ENCODE data around the gene MAML1.
"Not testable (repeated sequence)": the region's sequence is repeated elsewhere in the genome, so short reads cannot be mapped to it uniquely, and the experiment has no call there.

MAML1 gene

GRCh38 chr5:179724163-179724562 lies 8.5 kb upstream of the MAML1 start:
- H3K4me3 ChIP-seq (ENCODE audit: low read length), result no peak overlapping the region
- no peak for TF ChIP-seq ZNF274 (IDR thresholded peaks at IDR 0.05; ENCODE audit: low read depth, low read length)

- H3K4me3 ChIP-seq (ENCODE audit: low read length), result no peak overlapping the region
- no peak for TF ChIP-seq ZNF274 (IDR thresholded peaks at IDR 0.05; ENCODE audit: low read depth, low read length)
Observed at GRCh38 chr5:179727106-179727505, 5.5 kb upstream of the MAML1 start.

GRCh38 chr5:179729303-179729702 lies 3.3 kb upstream of the MAML1 start:
- H3K4me3 ChIP-seq (ENCODE audit: low read length), result no peak overlapping the region
- no peak for TF ChIP-seq ZNF274 (IDR thresholded peaks at IDR 0.05; ENCODE audit: low read depth, low read length)

DNA sequence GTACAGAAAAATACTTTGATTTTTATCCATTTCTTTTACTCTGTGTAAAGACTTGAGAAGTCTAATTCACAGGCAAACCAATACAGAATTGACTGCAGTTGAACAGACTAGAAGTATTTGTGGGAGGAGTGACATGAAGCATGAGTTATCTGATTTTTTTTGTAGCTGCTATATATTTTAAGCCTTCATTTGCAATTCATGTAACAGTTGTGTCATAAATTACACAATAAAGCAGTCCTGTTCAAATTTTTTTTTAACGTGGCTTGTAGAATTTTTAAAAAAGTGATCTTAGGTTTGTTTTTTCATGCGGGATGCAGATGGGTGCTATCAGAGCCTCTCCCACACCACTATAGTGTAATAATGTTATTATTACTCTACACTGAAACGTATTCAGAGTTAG lies 2.9 kb upstream of the MAML1 start:
- no peak overlapping the region for H3K4me3 ChIP-seq (ENCODE audit: low read length)
- TF ChIP-seq ZNF274 (IDR thresholded peaks at IDR 0.05; ENCODE audit: low read depth, low read length), result no peak

DNA sequence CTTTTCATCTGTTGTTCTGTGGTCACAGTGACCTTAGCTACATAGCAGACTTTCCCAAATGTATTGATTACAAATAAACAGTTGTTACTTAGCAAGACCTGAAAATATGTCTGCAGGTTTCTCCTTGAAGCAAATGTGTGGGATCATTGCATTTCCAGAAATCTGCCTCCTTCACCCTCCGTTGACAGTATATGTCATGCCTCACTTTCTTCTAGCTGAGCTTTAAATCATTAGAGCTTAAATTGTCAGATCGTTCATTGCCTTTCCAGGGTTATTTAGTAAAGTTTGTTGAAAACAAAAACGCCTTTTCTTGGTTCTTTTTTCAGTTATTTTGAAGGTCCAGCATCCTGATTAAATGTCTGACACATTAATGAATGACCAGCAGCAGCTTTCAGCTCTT lies 2.3 kb upstream of the MAML1 start:
- TF ChIP-seq ZNF274 (IDR thresholded peaks at IDR 0.05; ENCODE audit: low read depth, low read length), result no peak
- no peak overlapping the region for H3K4me3 ChIP-seq (ENCODE audit: low read length)

DNA sequence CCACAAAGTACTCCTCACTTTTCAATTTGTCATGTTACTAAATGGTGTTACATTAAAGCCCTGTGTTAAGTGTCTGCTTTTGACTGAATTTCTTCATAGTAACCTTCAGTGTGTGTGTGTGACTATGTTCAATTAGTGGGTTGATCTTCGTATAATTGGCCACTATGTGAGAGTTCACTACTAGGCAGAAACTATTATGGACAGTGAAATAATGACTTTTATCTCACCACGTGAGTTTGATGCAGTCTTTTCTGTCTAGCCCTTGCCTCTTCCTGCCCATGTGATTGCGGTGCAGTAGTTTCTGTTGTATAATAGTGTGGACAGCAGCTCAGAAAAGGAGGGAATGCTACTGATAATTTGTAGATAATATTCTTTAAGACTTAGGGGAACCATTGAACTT lies 1.8 kb upstream of the MAML1 start:
- TF ChIP-seq ZNF274 (IDR thresholded peaks at IDR 0.05; ENCODE audit: low read depth, low read length), result no peak
- no peak overlapping the region for H3K4me3 ChIP-seq (ENCODE audit: low read length)

DNA sequence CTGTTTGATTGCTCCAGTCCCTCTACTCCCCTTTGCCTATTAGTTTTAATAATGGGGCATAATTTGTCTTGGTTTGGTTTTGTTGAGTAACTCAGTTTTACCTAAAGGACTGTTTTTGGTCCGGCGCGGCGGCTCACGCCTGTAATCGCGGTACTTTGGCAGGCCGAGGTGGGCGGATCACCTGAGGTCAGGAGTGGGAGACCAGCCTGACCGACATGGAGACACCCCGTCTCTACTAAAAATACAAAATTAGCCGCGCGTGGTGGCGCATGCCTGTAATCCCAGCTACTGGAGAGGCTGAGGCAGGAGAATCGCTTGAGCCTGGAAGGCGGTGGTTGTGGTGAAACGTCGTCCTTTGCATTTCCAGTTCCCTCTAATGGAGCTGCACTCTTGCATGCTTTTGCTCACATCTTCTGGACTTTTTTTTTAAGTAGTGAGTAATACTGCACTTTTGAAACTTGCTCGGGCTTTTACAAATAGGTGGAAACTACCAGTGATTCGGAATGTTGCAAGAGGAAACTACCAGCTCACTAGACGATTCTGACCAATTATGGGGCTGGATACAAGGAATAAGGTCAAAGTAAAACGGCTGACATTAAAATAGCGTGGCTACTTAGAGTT lies 721 bp upstream of the MAML1 start:
- H3K4me3 ChIP-seq (ENCODE audit: low read length), result peak overlapping the region; percentile 38; the same call in 1 of the 2 replicates
- no peak for TF ChIP-seq ZNF274 (IDR thresholded peaks at IDR 0.05; ENCODE audit: low read depth, low read length)

- no peak for TF ChIP-seq ZNF274 (IDR thresholded peaks at IDR 0.05; ENCODE audit: low read depth, low read length)
- peak overlapping the region; percentile 78 for H3K4me3 ChIP-seq (ENCODE audit: low read length)
Observed at GRCh38 chr5:179732918-179733771, 523 bp downstream of the MAML1 start.

DNA sequence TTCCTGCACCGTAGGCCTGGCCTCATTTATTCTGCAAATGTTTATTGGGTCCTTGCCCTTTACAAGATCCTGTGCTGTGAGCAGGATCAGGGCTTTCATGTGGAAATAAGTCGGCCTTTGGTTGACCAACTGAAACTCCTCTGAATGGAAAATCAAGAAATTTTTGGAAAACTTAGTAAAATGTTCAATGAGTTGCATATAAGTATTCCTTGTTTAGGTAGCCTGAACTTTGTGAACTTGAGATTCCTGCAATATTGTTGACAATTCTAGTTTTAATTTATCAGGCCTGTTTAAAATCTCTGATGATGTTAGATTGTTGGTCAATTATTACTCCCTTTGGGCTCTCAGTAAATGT lies 1.1 kb downstream of the MAML1 start:
- no peak for TF ChIP-seq ZNF274 (IDR thresholded peaks at IDR 0.05; ENCODE audit: low read depth, low read length)
- peak overlapping the region; percentile 78 for H3K4me3 ChIP-seq (ENCODE audit: low read length)

- H3K4me3 ChIP-seq (ENCODE audit: low read length), result peak overlapping the region; percentile 78
- TF ChIP-seq ZNF274 (IDR thresholded peaks at IDR 0.05; ENCODE audit: low read depth, low read length), result no peak
Observed at GRCh38 chr5:179734536-179735164, 2.0 kb downstream of the MAML1 start.

DNA sequence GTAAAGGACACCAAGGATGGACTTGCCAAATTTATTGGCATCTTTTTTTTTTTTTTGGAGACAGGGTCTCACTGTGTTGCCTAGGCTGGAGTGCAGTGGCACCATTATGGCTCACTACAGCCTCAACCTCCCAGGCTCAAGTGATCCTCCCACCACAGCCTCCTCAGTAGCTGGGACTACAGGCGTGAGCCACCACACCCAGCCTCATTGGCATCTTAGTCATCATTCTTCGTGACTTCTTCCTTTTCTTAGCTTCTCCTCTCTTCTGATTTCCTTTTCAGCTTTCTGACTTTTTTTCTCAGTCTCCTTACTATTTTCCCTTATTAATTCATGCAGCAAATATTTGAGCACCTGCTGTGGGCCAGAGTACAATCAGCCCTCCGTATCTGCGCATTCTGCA lies 6.1 kb downstream of the MAML1 start:
- no peak overlapping the region for H3K4me3 ChIP-seq (ENCODE audit: low read length)
- no peak for TF ChIP-seq ZNF274 (IDR thresholded peaks at IDR 0.05; ENCODE audit: low read depth, low read length)

DNA sequence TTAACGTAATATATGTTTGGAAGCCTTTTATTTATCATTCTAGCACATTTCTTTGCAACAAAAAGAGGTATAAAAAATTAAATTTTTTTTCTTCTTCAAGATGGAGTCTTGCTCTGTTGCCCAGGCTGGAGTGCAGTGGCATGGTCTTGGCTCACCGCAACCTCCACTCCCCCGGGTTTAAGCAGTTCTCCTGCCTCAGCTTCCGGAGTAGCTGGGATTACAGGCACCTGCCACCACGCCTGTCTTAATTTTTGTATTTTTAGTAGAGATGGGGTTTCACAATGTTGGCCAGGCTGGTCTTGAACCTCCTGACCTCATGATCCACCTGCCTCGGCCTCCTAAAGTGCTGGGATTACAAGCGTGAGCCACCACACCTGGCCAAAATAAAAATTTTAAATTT lies 11.5 kb downstream of the MAML1 start:
- H3K4me3 ChIP-seq (ENCODE audit: low read length), result not testable (repeated sequence)

- no peak overlapping the region for H3K4me3 ChIP-seq (ENCODE audit: low read length)
- TF ChIP-seq ZNF274 (IDR thresholded peaks at IDR 0.05; ENCODE audit: low read depth, low read length), result no peak
Observed at GRCh38 chr5:179746872-179747271, 14.2 kb downstream of the MAML1 start.

DNA sequence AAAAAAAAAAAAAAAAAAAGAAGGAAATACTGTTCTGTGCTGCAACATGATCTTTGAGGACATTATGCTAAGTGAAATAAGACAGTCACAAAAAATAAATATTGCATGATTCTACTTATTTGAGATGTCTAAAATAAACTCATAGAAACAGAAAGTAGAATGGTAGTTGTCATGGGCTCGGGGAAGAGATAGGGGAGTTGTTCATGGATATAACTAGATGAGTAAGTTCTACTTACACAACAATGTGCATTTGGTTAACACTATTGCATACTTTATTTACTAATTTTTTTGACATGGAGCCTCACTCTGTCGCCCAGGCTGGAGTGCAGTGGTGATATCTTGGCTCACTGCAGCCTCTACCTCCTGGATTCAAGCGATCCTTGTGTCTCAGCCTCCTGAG lies 15.2 kb downstream of the MAML1 start:
- no peak overlapping the region for H3K4me3 ChIP-seq (ENCODE audit: low read length)
- TF ChIP-seq ZNF274 (IDR thresholded peaks at IDR 0.05; ENCODE audit: low read depth, low read length), result no peak

GRCh38 chr5:179749857-179750508 lies 17.4 kb downstream of the MAML1 start:
- H3K4me3 ChIP-seq (ENCODE audit: low read length), result no peak overlapping the region

More at GRCh38 chr5:179749857-179750508, 17.4 kb downstream of the MAML1 start:
- TF ChIP-seq ZNF274 (IDR thresholded peaks at IDR 0.05; ENCODE audit: low read depth, low read length), result no peak

Measured in GM08714 (cell line).